ENCODE data around the gene RAB22A.

RAB22A gene

GRCh38 chr20:58309591-58310290 lies at the start of gene RAB22A:
RAB22A (plus strand) TSS chr20:58309715; CDS start chr20:58309977, 262 bp downstream.
- peak within 1 kb of the TSS; percentile 98 for H3K4me3 ChIP-seq (ENCODE audit: severe bottlenecking)
- no peaks in the 10 kb centered on the region for H3K27me3 ChIP-seq (ENCODE audit: insufficient read depth, poor library complexity, severe bottlenecking)
- H3K9me3 ChIP-seq (ENCODE audit: severe bottlenecking), result no peaks in the 10 kb centered on the region
- peaks cover 34% of the 10 kb centered on the region for H3K4me1 ChIP-seq (ENCODE audit: insufficient read depth, poor library complexity, severe bottlenecking)
- H3K27ac ChIP-seq (ENCODE audit: poor library complexity, severe bottlenecking), result peak within 1 kb of the TSS; percentile 69
- DNase-seq (ENCODE audit: low spot score) (peak; percentile 95), ATAC-seq (ENCODE audit: low read depth) (peak; percentile 44)
- TF ChIP-seq, protein P1, sequence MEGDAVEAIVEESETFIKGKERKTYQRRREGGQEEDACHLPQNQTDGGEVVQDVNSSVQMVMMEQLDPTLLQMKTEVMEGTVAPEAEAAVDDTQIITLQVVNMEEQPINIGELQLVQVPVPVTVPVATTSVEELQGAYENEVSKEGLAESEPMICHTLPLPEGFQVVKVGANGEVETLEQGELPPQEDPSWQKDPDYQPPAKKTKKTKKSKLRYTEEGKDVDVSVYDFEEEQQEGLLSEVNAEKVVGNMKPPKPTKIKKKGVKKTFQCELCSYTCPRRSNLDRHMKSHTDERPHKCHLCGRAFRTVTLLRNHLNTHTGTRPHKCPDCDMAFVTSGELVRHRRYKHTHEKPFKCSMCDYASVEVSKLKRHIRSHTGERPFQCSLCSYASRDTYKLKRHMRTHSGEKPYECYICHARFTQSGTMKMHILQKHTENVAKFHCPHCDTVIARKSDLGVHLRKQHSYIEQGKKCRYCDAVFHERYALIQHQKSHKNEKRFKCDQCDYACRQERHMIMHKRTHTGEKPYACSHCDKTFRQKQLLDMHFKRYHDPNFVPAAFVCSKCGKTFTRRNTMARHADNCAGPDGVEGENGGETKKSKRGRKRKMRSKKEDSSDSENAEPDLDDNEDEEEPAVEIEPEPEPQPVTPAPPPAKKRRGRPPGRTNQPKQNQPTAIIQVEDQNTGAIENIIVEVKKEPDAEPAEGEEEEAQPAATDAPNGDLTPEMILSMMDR (IDR thresholded peaks at IDR 0.05; ENCODE audit: poor library complexity, severe bottlenecking), result no peak
- peaks cover 39% of the 10 kb centered on the region for H3K36me3 ChIP-seq (ENCODE audit: low read depth)

GRCh38 chr20:58260006-58260405 lies 49.5 kb upstream of the RAB22A start:
- no peak for DNase-seq (ENCODE audit: low spot score)
- no peaks in the 10 kb centered on the region for H3K27me3 ChIP-seq (ENCODE audit: insufficient read depth, poor library complexity, severe bottlenecking)
- TF ChIP-seq, protein P1 (IDR thresholded peaks at IDR 0.05; ENCODE audit: poor library complexity, severe bottlenecking), result no peak
- H3K4me3 ChIP-seq (ENCODE audit: severe bottlenecking), result no peak overlapping the region
- H3K4me1 ChIP-seq (ENCODE audit: insufficient read depth, poor library complexity, severe bottlenecking), result peaks cover 4% of the 10 kb centered on the region
- ATAC-seq (ENCODE audit: low read depth), result no peak
- H3K9me3 ChIP-seq (ENCODE audit: severe bottlenecking), result no peaks in the 10 kb centered on the region
- no peak overlapping the region for H3K27ac ChIP-seq (ENCODE audit: poor library complexity, severe bottlenecking)
- peaks cover 47% of the 10 kb centered on the region for H3K36me3 ChIP-seq (ENCODE audit: low read depth)

- TF ChIP-seq, protein P1 (IDR thresholded peaks at IDR 0.05; ENCODE audit: poor library complexity, severe bottlenecking), result no peak
- no peak for ATAC-seq (ENCODE audit: low read depth)
- DNase-seq (ENCODE audit: low spot score), result no peak
- H3K4me3 ChIP-seq (ENCODE audit: severe bottlenecking), result no peak overlapping the region
- H3K4me1 ChIP-seq (ENCODE audit: insufficient read depth, poor library complexity, severe bottlenecking), result peaks cover 4% of the 10 kb centered on the region
- H3K27me3 ChIP-seq (ENCODE audit: insufficient read depth, poor library complexity, severe bottlenecking), result no peaks in the 10 kb centered on the region
- no peak overlapping the region for H3K27ac ChIP-seq (ENCODE audit: poor library complexity, severe bottlenecking)
- H3K36me3 ChIP-seq (ENCODE audit: low read depth), result peaks cover 51% of the 10 kb centered on the region
- no peaks in the 10 kb centered on the region for H3K9me3 ChIP-seq (ENCODE audit: severe bottlenecking)
Measured at GRCh38 chr20:58261660-58262059, 47.9 kb upstream of the RAB22A start.

- Histone ChIP-seq H3K4me3 (ENCODE audit: severe bottlenecking) (no peak overlapping the region), H3K4me1 (ENCODE audit: insufficient read depth, poor library complexity, severe bottlenecking) (peaks cover 4% of the 10 kb centered on the region), H3K9me3 (ENCODE audit: severe bottlenecking) (no peaks in the 10 kb centered on the region), H3K27ac (ENCODE audit: poor library complexity, severe bottlenecking) (no peak overlapping the region), H3K36me3 (ENCODE audit: low read depth) (peaks cover 51% of the 10 kb centered on the region), H3K27me3 (ENCODE audit: insufficient read depth, poor library complexity, severe bottlenecking) (no peaks in the 10 kb centered on the region)
- TF ChIP-seq, protein P1 (IDR thresholded peaks at IDR 0.05; ENCODE audit: poor library complexity, severe bottlenecking), result no peak
- ATAC-seq (ENCODE audit: low read depth), result peak; percentile 66
- no peak for DNase-seq (ENCODE audit: low spot score)
Measured at GRCh38 chr20:58264271-58264670, 45.2 kb upstream of the RAB22A start.

Data from RWPE2 (cell line).